Measurements from ENCODE around the gene M6PR. TPM values are rescaled to one million over a fixed set of nuclear protein-coding genes. Genes with fewer than 3 reads are reported as not detected.
"Not testable (repeated sequence)": the region's sequence is repeated elsewhere in the genome, so short reads cannot be mapped to it uniquely, and the experiment has no call there.

The M6PR gene
- total RNA-seq, 1 donor from 2014 or later = 259 TPM

DNA sequence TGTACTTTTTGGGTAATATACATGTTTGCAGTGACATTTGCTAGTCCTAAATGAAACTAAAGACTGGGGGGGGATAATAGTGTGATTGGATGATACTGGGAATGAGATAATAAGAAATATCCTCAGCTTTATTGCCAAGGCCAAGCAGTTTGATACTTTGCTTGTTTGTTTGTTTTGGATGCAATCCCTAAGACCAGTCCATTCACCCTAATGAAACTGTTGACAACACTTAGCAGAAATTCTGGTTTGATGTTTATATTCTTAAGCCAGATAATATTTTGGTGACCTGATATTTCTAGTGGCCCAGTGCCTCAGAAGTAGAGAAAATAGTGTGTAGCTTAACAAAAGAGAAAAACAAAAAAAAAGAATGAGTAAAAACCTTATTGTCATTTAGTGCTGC lies 33.3 kb downstream of the M6PR start:
- Histone ChIP-seq H3K27me3 (ENCODE audit: control insufficient read depth, insufficient read depth, low read length) (no peaks in the 10 kb centered on the region), H3K4me3 (ENCODE audit: low read depth, low read length) (no peak overlapping the region), H3K36me3 (ENCODE audit: control insufficient read depth, insufficient read depth, low read length) (no peaks in the 10 kb centered on the region)
- FAIRE-seq (no peak), DNase-seq (ENCODE audit: low read depth) (no peak)
- TF ChIP-seq, protein P1, sequence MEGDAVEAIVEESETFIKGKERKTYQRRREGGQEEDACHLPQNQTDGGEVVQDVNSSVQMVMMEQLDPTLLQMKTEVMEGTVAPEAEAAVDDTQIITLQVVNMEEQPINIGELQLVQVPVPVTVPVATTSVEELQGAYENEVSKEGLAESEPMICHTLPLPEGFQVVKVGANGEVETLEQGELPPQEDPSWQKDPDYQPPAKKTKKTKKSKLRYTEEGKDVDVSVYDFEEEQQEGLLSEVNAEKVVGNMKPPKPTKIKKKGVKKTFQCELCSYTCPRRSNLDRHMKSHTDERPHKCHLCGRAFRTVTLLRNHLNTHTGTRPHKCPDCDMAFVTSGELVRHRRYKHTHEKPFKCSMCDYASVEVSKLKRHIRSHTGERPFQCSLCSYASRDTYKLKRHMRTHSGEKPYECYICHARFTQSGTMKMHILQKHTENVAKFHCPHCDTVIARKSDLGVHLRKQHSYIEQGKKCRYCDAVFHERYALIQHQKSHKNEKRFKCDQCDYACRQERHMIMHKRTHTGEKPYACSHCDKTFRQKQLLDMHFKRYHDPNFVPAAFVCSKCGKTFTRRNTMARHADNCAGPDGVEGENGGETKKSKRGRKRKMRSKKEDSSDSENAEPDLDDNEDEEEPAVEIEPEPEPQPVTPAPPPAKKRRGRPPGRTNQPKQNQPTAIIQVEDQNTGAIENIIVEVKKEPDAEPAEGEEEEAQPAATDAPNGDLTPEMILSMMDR (IDR thresholded peaks at IDR 0.05; ENCODE audit: insufficient read depth, low read length, severe bottlenecking) = no peak

DNA sequence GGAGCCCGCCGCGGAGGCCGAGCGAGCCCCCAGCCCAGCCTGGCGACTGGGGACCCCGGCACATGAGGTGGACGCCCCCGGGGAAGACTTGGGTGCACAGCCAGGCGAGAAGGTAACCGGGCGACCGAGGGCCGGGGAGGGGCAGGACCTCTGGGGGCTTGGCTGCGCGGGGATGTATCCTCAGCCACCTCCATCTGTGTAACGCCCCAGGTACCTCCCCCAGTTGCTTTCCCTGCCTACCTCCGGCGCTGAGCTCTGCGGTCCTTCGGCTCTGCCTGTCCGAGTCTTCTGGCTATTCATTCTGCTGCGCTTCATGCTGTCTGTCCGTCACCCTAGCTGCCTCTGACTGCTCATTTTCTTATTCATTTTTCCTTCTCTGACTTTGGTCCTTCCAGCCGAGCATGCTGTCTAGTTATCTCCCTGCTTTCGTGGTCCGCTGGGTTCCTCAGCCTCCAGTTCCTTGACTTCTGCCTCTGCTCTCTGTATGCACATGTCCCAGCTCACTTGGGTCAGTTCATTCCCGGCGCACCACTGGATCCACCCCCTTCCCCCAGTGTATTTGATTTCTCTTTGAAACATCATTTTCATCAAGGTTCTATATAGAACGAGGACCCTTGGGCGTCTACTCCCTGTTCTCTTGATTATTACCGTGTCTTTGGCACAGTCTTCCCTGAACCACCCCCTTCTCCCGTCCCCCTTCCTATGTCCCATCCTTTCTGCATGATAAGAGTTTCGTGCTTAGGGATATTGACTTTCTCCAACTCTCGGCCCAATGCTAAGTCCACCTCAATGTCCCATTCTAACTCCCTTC lies 34.5 kb downstream of the M6PR start:
- no peaks in the 10 kb centered on the region for H3K27me3 ChIP-seq (ENCODE audit: control insufficient read depth, insufficient read depth, low read length)

DNA sequence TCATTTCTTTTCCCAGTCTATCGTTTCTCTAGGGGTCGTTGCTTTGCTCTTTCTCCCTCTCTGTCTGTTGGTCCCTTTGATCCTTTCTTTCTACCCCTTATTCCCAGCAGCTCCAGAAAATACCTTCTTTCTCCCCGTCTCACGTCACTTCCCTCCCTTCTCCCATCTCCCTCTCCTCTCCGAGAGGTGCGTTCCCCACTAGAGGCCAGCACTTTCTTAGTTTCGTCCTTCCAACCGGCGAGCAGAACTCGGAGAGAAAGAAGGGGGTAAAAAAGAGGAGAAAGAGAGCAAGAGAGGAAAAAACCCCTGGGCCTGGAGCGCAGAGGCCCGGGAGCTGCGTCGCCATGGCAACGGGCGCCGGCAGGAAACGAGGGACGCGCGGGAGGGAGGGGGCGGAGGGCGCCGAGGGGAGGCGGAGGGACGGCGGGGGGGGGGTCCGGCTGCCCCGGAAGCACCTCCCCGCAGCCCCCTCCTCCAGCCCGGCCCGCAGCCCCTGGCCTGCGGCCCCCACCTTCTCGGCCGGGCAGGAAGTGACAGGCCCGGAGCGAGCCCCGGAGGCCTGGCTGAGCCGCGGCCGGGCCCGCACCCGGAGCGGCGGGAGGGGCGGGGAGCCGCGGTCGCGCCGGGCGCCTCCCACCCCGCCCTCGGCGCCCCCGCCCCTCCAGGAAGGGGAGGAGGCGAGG lies 35.3 kb downstream of the M6PR start, which contains the start of gene PHC1:
TSS of gene PHC1 (plus strand) at position 477 of the 683 bp plus-strand sequence. CDS start 3,169 bp downstream, outside the sequence.
- TF ChIP-seq, protein P1 (IDR thresholded peaks at IDR 0.05; ENCODE audit: insufficient read depth, low read length, severe bottlenecking) = peak; percentile 56
- not testable (repeated sequence) for FAIRE-seq; H3K27me3 ChIP-seq (ENCODE audit: control insufficient read depth, insufficient read depth, low read length); H3K36me3 ChIP-seq (ENCODE audit: control insufficient read depth, insufficient read depth, low read length)
- peak; percentile 62 for DNase-seq (ENCODE audit: low read depth)
- H3K4me3 ChIP-seq (ENCODE audit: low read depth, low read length) = peak within 1 kb of the TSS; percentile 39

More for the DNA sequence above, 34.5 kb downstream of the M6PR start:
- no peaks in the 10 kb centered on the region for H3K36me3 ChIP-seq (ENCODE audit: control insufficient read depth, insufficient read depth, low read length)
- TF ChIP-seq, protein P1 (IDR thresholded peaks at IDR 0.05; ENCODE audit: insufficient read depth, low read length, severe bottlenecking) = no peak
- FAIRE-seq (no peak), DNase-seq (ENCODE audit: low read depth) (peak; percentile 53)
- H3K4me3 ChIP-seq (ENCODE audit: low read depth, low read length) = peak overlapping the region; percentile 39

DNA sequence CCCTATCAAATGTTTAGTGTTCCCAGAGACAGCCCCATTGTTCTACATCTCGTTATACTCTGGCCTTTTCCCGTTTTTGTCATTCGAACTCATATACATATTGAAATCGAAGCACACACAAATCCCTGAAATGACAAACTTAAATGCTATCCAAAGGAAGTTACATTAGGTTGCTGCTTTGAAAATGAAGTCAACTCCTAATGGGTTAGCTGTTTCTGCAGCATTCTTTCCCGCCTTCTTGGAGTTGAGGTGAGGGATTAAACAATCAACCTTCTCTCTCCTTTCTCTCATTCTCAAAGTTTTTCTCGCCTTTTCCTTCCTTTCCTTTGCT lies 35.8 kb downstream of the M6PR start:
- TF ChIP-seq, protein P1 (IDR thresholded peaks at IDR 0.05; ENCODE audit: insufficient read depth, low read length, severe bottlenecking) = no peak
- Histone ChIP-seq H3K4me3 (ENCODE audit: low read depth, low read length) (peak overlapping the region; percentile 39), H3K27me3 (ENCODE audit: control insufficient read depth, insufficient read depth, low read length) (no peaks in the 10 kb centered on the region), H3K36me3 (ENCODE audit: control insufficient read depth, insufficient read depth, low read length) (no peaks in the 10 kb centered on the region)
- no peak for FAIRE-seq
- DNase-seq (ENCODE audit: low read depth) = no peak

DNA sequence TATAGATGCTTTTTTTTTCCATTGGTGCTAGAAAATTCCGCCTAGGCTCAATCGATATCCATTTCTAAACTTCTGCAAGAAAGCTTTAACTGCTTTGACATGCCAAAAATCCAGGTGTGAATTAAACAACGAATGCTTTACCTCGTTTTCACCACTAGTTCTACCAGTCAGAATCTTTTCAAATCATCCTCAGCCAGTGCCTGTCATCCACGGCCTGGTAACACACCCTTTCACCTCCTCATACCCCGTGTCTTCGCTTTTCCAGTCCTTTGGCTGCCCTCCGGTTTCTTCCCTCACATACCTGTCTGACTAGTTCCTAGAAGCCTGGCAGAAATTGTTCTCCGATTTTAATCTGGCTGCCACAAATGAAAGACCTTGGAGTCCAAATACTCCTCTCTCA lies 36.5 kb downstream of the M6PR start:
- H3K36me3 ChIP-seq (ENCODE audit: control insufficient read depth, insufficient read depth, low read length) = no peaks in the 10 kb centered on the region
- DNase-seq (ENCODE audit: low read depth) (peak; percentile 62), FAIRE-seq (no peak)
- H3K27me3 ChIP-seq (ENCODE audit: control insufficient read depth, insufficient read depth, low read length) = no peaks in the 10 kb centered on the region
- no peak overlapping the region for H3K4me3 ChIP-seq (ENCODE audit: low read depth, low read length)
- TF ChIP-seq, protein P1 (IDR thresholded peaks at IDR 0.05; ENCODE audit: insufficient read depth, low read length, severe bottlenecking) = peak; percentile 38
